Measurements from ENCODE around the gene NPLOC4.

The NPLOC4 gene

DNA sequence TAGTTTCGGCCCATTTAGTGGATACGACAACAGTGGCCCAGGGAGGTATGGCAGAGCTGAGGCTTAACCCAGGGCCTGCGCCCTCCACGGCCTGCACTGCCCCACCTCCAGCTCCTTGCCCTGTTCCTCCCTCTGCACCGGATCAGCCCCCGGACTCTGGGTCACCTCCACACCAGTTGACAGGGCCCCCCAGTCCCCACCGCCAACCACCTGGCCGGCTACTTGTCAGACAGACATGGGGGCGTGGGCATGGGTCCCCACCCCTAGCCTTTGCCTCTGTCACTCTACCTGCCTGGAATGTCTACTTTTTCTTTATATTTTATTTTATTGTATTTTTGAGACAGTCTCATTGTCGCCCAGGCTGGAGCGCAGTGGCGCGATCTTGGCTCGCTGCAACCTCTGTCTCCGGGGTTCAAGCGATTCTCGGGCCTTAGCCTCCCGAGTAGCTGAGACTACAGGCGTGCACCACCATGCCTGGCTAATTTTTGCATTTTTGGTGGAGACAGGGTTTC lies 121.3 kb downstream of the NPLOC4 start:
- DNase-seq, result no peak

DNA sequence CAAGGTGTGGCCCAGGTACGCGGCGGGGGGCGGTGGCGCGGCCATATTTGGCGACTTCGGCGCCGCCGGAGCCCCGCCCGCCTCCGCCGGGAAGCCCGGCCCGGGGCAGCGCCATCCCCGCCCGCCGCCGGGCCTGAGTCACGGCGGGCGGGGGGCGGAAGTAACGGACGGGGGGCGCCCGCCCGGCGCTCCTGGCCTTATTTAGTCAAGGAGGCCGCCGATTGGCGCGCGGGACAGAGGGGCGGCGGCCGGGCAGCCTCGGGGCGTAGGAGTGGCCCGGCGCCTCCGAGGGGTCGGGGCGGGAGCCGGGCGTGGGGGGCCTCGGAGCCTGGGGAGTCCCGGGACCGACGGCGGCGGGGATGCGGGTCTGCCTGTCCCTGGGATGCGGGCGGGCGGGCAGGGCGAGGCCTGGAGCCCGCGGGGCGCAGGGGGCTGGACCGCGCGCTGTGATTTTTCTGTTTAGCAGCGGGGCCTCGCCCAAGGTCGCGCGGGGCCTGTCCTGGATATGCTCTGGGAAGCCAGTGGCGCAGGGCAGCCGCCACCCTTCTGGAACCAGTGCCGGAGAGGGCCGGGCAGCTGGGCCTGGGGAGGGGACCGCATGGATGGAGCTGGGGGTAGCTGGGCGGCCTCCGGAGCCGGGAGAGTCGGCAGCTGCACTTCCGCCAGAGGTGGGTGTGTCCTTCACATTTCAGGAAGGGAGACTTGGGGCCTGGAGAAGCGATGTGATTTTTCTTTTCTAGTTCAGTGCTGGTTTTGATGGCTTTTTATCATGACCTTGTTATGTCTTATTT lies 122.0 kb downstream of the NPLOC4 start:
- peak; percentile 73 for DNase-seq

DNA sequence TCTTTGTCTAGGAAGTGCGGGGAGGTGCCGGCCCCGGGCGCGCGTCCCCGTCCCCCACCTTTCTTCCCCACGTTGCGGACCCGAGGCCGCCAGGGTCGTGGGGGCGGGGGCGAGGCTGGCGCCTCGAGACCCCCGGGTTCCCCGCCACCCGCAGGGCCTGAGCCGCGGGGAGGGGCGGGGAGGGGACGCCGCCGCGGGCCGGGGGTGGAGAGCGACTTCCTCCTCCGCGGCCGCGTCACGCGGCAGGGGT lies 122.5 kb downstream of the NPLOC4 start:
- DNase-seq, result no peak

DNA sequence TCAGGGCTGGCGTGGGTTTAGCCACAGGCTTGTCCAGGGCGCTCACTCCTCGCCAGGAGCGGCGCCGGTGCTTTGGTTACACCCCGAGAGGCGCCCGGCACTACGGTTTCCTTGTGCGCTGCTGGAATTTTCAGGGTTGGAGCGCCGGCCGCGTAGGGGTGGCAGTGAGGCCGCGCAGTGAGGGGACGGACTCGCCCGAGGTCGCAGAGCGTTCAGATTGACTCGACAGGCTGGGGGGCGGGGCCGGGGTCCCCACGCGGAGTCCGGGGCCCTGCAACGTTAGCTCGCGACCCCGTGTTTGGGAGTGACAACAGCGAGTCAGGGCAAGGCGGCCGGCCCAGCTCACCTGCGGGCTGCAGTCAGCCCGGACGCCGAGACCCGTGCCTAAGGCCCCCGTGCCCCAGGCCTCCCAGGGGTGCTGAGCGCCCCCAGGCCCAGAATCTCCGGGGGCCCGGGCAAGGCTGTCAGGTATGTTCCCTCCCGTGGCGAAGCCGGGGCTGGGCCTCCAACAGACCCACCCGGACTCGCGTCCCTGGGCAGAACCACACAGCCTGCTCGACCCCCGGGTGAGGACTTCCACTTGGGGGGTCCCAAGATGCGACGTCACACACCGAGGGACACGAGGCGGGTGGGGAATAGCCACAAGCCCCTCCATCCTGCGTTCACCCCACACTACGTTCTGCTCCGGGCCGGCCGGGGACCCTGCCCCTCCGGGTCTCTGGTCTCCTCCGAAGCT lies 123.0 kb downstream of the NPLOC4 start:
- no peak for DNase-seq

DNA sequence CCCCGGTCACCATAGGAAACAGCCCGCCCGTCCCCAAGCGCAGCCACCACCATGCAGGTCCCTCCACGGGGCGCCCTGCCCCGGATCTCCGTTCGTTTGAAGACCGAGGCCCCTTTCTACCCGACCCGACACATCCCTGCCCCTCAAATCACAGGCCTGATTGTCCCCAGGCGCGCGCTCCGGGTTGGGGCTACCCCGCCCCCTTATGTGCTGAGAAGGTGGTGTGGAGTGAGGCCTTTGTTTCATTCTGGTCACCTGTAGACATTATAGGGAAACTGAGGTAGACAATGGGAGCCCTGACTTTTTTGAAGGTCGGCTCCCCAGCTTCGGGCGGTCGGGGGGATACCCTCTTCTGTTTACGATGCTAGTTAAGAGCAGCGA lies 123.5 kb downstream of the NPLOC4 start:
- peak; percentile 52 for DNase-seq

DNA sequence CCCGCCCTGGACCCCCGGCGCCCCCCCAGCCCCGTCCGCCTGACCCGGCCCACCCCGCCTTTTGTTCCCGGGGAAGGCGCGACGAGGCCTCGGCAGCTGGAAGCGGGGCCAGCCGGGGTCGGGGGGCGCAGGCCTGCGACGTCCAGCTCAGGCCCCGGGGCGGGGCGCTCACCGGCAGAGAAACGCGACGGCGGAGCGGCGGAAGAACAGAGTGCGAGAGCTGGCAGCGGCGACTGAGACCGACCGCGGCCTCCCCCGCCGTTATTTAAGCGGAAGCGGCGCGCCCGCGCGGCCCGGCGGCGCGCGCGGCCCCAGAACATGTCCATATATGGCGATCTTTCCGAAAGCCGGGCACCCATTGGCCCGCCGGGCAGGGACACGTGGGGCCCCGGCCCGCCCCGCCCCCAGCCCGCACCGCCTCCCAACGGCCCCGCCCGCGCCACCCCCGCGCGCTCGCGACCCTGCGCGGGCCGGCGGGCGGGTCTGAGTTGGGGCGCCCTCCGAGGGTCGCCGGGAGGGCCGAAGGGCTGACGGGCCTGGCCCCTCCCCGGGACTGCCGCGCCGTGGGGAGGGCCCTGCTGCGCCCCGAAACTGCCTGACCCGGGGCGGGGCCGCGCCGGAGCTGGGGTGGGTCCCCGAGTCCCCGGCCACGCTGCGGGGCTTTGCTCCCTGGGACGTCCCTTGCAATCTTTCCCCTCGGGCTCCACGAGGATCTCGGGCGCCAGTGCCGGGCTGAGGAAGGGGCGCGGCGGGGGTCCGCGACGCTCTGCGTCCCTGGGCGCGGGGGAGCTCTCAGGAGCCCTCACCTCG lies 124.1 kb downstream of the NPLOC4 start, which contains the start of gene ACTG1:
TSS of gene ACTG1 (minus strand) at position 238 of the 810 bp plus-strand sequence. CDS start 445 bp downstream, outside the sequence.
- peak; percentile 86 for DNase-seq

DNA sequence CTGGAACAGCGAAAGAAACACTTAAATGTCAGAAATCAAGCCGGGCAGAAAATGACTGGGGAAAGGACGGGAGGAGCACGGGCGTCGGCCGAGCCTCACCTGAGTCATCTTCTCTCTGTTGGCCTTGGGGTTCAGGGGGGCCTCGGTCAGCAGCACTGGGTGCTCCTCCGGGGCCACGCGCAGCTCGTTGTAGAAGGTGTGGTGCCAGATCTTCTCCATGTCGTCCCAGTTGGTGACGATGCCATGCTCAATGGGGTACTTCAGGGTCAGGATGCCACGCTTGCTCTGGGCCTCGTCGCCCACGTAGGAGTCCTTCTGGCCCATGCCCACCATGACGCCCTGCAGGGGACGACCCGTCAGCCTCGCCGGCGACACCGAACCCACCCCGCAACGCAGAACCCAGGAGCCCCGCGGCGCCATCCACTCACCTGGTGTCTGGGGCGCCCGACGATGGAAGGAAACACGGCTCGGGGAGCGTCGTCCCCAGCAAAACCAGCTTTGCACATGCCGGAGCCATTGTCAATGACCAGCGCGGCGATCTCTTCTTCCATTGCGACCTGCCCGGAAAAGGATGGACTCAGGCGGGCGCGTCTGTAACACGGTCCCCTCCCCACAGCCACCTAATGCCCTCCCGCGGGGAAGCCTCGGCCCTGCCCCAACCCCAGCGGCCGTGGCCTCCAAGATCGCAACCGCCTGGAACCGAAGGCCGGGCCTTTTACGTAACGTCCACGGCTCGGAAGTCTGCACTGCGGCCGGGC lies 124.9 kb downstream of the NPLOC4 start:
- no peak for DNase-seq

DNA sequence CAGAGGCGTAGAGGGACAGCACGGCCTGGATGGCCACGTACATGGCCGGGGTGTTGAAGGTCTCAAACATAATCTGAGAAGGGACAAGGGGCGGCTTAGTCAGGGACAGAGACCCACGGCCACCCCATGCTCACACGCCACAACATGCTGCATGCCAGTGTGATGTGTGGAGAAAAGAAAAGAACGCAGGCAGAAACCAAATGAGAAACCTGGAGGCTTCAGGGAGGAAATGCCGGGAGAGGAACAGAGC lies 125.4 kb downstream of the NPLOC4 start:
- no peak for DNase-seq

DNA sequence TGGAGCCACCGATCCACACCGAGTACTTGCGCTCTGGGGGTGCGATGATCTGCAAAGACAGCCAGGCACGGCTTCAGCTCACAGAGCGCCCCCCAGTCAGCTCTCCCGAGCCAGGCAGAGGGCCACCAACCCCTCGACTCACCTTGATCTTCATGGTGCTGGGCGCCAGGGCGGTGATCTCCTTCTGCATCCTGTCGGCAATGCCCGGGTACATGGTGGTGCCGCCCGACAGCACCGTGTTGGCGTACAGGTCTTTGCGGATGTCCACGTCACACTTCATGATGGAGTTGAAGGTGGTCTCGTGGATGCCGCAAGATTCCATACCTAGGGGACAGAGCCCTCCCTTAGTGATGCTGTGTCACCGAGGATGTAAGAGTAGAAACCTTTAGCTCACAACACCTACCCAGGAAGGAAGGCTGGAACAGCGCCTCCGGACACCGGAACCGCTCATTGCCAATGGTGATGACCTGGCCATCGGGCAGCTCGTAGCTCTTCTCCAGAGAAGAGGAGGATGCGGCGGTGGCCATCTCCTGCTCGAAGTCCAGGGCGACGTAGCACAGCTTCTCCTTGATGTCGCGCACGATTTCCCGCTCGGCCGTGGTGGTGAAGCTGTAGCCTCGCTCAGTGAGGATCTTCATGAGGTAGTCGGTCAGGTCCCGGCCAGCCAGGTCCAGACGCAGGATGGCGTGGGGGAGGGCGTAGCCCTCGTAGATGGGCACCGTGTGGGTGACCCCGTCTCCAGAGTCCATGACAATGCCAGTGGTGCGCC lies 125.9 kb downstream of the NPLOC4 start:
- DNase-seq, result no peak

DNA sequence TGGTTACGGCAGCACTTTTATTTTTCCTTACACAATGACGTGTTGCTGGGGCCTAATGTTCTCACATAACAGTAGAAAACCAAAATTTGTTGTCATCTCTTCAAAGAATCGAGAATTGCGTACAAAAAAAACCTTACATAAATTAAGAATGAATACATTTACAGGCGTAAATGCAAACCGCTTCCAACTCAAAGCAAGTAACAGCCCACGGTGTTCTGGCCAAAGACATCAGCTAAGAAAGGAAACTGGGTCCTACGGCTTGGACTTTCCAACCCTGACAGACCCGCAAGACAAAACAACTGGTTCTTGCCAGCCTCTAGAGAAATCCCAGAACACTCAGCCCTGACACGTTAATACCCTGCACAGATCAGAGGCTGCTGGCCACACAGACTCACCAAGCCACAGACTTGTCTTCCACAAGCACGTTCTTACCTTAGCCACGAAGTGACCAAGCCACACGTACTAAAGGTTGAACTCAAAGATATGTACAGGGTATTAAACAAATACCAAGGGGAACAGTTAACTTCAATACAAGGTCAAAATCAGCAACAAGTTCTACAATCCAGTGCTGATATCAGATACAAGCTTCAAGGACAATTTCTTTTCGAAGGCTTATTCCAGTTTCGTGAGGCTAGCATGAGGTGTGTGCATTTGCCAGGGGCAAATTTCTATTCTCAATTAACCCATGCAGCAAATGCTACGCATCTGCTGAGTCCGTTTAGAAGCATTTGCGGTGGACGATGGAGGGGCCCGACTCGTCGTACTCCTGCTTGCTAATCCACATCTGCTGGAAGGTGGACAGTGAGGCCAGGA lies 126.7 kb downstream of the NPLOC4 start:
- DNase-seq, result no peak

DNA sequence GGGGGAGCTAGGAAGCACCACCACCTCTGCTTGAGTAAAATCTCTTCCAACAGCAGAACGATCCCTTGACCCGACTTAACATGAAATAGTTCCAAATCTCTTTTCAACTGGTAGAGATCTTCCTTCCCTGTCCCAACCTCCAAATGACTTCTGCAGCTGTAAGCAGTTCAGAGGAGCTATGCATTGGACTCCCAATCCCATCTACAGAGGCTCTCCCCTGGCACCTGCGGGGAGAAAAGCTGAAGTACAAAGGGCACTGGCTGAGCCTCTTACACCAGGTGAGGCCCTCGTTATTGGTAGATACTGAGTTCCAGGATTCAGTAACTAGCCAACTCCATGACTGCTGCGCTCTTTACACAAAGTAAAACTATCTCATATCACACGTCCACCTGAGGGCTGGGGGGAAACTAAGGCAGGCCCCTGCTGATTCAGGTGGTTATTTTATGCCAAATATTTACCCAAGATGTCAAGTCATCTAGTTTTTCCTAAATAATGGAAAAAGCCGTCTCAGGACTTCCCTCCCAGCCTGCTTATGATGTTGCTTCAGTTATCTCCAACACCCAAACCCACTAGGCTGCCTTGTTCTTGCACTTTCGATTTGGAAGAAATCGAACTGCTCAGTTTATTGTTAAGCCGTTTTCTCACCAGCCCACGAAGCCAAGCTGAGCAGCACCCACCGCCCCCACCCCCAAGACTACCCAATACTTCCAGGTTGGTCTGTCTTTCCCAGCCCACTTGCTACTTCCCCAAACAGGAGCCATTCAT lies 127.5 kb downstream of the NPLOC4 start:
- DNase-seq, result no peak

DNA sequence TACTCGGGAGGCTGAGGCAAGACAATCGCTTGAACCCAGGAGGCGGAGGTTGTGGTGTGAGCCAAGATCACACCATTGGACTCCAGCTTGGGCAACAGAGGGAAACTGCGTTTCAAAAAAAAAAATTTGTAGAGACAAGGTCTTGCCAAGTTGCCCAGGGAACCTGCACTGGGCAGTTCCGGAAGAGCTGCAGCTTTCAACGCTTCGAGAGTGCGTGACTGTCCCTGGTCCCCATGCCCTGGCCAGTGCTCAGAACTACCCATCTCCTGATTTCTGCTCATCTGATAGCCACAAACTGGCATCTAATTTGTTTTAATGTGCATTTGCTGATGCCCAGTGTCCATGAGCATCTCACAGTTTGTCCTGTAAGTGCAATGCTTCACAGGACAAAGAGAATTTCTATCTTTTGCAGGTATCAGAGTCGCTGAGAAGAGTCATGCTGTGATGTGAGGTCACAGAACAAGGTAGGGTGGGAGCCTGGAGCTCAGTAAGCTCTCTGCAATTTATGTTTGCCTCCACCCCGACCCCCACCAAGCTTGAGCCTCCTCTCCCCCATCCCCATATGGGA lies 128.2 kb downstream of the NPLOC4 start:
- no peak for DNase-seq

All from activated gamma-delta T cell (primary cell).